HG02852 (cell line): ENCODE data around the gene CCDC186.

ENCODE experiments used
- ATAC-seq: cut with Tn5 transposase; IDR thresholded peaks from one replicate; pipeline ENCODE4 v1.9.1; 2021; ENCODE audit warnings: mild to moderate bottlenecking, moderate library complexity; ENCODE audit not compliant: unreplicated experiment

The CCDC186 gene

GRCh38 chr10:114173921-114174694, at the start of gene CCDC186:
CCDC186 (minus strand) TSS chr10:114174203; CDS start chr10:114163268, 10,935 bp downstream.
- peak; percentile 99 for ATAC-seq

- no peak for ATAC-seq
Measured at GRCh38 chr10:114223066-114223465, 49.1 kb upstream of the CCDC186 start.

GRCh38 chr10:114221235-114221634, 47.2 kb upstream of the CCDC186 start:
- ATAC-seq = no peak

GRCh38 chr10:114220281-114220680, 46.3 kb upstream of the CCDC186 start:
- ATAC-seq = no peak

- no peak for ATAC-seq
Measured at GRCh38 chr10:114215033-114215432, 41.0 kb upstream of the CCDC186 start.

- ATAC-seq = no peak
Measured at GRCh38 chr10:114212153-114212552, 38.1 kb upstream of the CCDC186 start.

GRCh38 chr10:114208351-114208750, 34.3 kb upstream of the CCDC186 start:
- ATAC-seq = no peak

- no peak for ATAC-seq
Measured at GRCh38 chr10:114207349-114207748, 33.3 kb upstream of the CCDC186 start.

GRCh38 chr10:114206902-114207301, 32.9 kb upstream of the CCDC186 start:
- ATAC-seq = no peak

GRCh38 chr10:114202812-114203211, 28.8 kb upstream of the CCDC186 start:
- ATAC-seq = no peak

GRCh38 chr10:114199239-114199638, 25.2 kb upstream of the CCDC186 start:
- no peak for ATAC-seq

- peak; percentile 97 for ATAC-seq
Measured at GRCh38 chr10:114195079-114195478, 21.1 kb upstream of the CCDC186 start.

- ATAC-seq = no peak
Measured at GRCh38 chr10:114189700-114190099, 15.7 kb upstream of the CCDC186 start.

GRCh38 chr10:114188900-114189299, 14.9 kb upstream of the CCDC186 start:
- ATAC-seq = no peak

- ATAC-seq = peak; percentile 54
Measured at GRCh38 chr10:114188001-114188400, 14.0 kb upstream of the CCDC186 start.

- no peak for ATAC-seq
Measured at GRCh38 chr10:114184276-114184675, 10.3 kb upstream of the CCDC186 start.

GRCh38 chr10:114183563-114183962, 9.6 kb upstream of the CCDC186 start:
- ATAC-seq = no peak

GRCh38 chr10:114181971-114182370, 8.0 kb upstream of the CCDC186 start:
- no peak for ATAC-seq

- ATAC-seq = no peak
Measured at GRCh38 chr10:114180937-114181336, 6.9 kb upstream of the CCDC186 start.

- no peak for ATAC-seq
Measured at GRCh38 chr10:114179747-114180146, 5.7 kb upstream of the CCDC186 start.

- ATAC-seq = no peak
Measured at GRCh38 chr10:114179148-114179547, 5.1 kb upstream of the CCDC186 start, which contains the start of gene TDRD1. TDRD1 (plus strand) TSS chr10:114179353; CDS start chr10:114187832, 8,479 bp downstream.

GRCh38 chr10:114176511-114176910, 2.5 kb upstream of the CCDC186 start:
- ATAC-seq = no peak

- no peak for ATAC-seq
Measured at GRCh38 chr10:114175667-114176066, 1.7 kb upstream of the CCDC186 start.
